Measurements from ENCODE around the gene GJC1.

GRCh38 chr17:44775136-44775837, 54.8 kb downstream of the GJC1 start:
- TF ChIP-seq CTCF (IDR thresholded peaks at IDR 0.05) (peak; percentile 25), POLR2AphosphoS5 (IDR thresholded peaks at IDR 0.05; ENCODE audit: low read depth, low read length) (no peak), REST (IDR thresholded peaks at IDR 0.05; ENCODE audit: insufficient read depth in 1 of 2, low read depth in 2 of 2, low read length in 1 of 2) (no peak)

Measured in Panc1 (cell line).